ENCODE results near the gene SUPT20H. TPM values are rescaled to one million over a fixed set of nuclear protein-coding genes. Genes with fewer than 3 reads are reported as not detected.

Gene SUPT20H
- total and polyA plus RNA-seq, 2 donors (not counting 3 experiments of a cell fraction or from before 2014, with no cell fraction given), result 47.2 to 70.7 TPM

DNA sequence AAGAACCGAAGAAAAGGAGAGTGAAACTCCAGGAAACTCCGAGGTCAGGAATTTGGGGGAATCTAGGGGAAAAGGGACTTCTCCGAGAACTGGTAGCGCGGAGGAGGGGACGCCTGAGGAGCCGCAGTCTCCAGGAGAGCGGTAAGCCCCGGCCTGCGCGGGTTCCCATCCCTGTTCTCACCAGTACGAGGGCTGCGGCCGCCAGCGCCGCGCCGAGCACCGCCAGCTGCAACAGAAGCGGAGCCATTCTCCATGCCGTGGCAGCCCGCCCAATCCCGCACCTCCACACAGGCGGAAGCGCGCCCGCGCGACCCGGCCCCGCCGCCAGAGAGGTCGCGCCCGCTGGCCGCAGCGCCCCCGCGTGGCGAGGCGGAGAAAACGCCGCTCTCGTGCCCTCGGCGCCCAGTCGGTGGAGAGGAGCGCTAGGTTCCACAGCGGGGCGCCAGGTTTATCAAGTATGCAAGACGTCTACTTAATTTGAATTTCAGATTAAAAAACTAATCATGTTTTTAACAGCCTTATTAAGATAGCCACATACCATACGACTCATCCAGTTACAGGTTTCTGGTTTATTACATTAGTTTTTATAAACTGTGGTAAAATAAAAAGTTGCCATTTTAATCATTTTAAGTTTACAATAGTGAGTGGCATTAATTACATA, 60.3 kb downstream of the SUPT20H start, which contains the start of gene ALG5:
ALG5 (minus strand) TSS at position 287 of the 661 bp plus-strand sequence; CDS start at position 247, 40 bp downstream.
- peaks cover 21% of the 10 kb centered on the region for H3K4me1 ChIP-seq (ENCODE audit: control insufficient read depth, extremely low read depth, insufficient read depth, low read length)
- H3K27me3 ChIP-seq (ENCODE audit: control insufficient read depth in 2 of 2, insufficient read depth in 2 of 2, low read length in 2 of 2), result no peaks in the 10 kb centered on the region
- H3K4me3 ChIP-seq (replicated peaks in 1 of 3; ENCODE audit: insufficient read depth in 1 of 3, low read depth in 1 of 3, low read length in 3 of 3), result peak within 1 kb of the TSS; percentile 89 to 97 (median 94)
- peak within 1 kb of the TSS; percentile 88 for H2AFZ ChIP-seq (ENCODE audit: low read depth, low read length)
- ChIA-PET POLR2A (no interaction called here), CTCF (interaction anchor here (0.6 to 2.6 kb wide), 8 partner anchors 13 to 1020 kb away, joined by 3 to 8 read pairs (median 4); no protein-coding TSS in a partner anchor)
- no peaks in the 10 kb centered on the region for H3K9me3 ChIP-seq (replicated peaks; ENCODE audit: control insufficient read depth, insufficient read depth, low read length)
- peaks cover 58% of the 10 kb centered on the region for H3K79me2 ChIP-seq (ENCODE audit: control insufficient read depth, insufficient read depth, low read length)
- intact Hi-C loops (cut with micrococcal nuclease) (loop anchor here (1.0 to 2.0 kb wide), 2 partner anchors 60 to 78 kb away; partner anchors contain the start of genes SMAD9 and SUPT20H), dilution Hi-C loops (cut with MboI; ENCODE audit: extremely low pct_ligation_motif_present, low sequenced_read_pairs) (loop anchor here (25.0 kb wide), 1 partner anchor 137 kb away; no protein-coding TSS in a partner anchor)
- H4K20me1 ChIP-seq (replicated peaks; ENCODE audit: control insufficient read depth, extremely low read depth, insufficient read depth, low read length), result no peaks in the 10 kb centered on the region
- no TSS peak for BruUV-seq (replicated peaks)
- H3K27ac ChIP-seq (ENCODE audit: insufficient read depth, low read depth, low read length), result peak within 1 kb of the TSS; percentile 94
- no peaks in the 10 kb centered on the region for H3K9me1 ChIP-seq (replicated peaks; ENCODE audit: control insufficient read depth, extremely low read depth, insufficient read depth, low read length)
- TF ChIP-seq POLR2A (IDR thresholded peaks at IDR 0.05; ENCODE audit: low read depth, low read length), result peak; percentile 94
- no peak for TF ChIP-seq EZH2 (IDR thresholded peaks at IDR 0.05; ENCODE audit: borderline replicate concordance, low read depth, low read length, severe bottlenecking)
- TF ChIP-seq, protein P1, sequence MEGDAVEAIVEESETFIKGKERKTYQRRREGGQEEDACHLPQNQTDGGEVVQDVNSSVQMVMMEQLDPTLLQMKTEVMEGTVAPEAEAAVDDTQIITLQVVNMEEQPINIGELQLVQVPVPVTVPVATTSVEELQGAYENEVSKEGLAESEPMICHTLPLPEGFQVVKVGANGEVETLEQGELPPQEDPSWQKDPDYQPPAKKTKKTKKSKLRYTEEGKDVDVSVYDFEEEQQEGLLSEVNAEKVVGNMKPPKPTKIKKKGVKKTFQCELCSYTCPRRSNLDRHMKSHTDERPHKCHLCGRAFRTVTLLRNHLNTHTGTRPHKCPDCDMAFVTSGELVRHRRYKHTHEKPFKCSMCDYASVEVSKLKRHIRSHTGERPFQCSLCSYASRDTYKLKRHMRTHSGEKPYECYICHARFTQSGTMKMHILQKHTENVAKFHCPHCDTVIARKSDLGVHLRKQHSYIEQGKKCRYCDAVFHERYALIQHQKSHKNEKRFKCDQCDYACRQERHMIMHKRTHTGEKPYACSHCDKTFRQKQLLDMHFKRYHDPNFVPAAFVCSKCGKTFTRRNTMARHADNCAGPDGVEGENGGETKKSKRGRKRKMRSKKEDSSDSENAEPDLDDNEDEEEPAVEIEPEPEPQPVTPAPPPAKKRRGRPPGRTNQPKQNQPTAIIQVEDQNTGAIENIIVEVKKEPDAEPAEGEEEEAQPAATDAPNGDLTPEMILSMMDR (IDR thresholded peaks at IDR 0.05; ENCODE audit: extremely low read depth in 1 of 2, insufficient read depth in 1 of 2, low read depth in 1 of 2, low read length in 2 of 2), result peak; percentile 81 to 99
- TF ChIP-seq, protein P2, sequence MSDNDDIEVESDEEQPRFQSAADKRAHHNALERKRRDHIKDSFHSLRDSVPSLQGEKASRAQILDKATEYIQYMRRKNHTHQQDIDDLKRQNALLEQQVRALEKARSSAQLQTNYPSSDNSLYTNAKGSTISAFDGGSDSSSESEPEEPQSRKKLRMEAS (IDR thresholded peaks at IDR 0.05; ENCODE audit: insufficient read depth, insufficient read length), result peak; percentile 13
- TF ChIP-seq POLR2AphosphoS5 (IDR thresholded peaks at IDR 0.05; ENCODE audit: insufficient read depth, low read depth, low read length), result peak; percentile 98
- peak; percentile 45 for TF ChIP-seq MYC (IDR thresholded peaks at IDR 0.05; ENCODE audit: low read depth, low read length)
- no peak for TF ChIP-seq JUN (IDR thresholded peaks at IDR 0.05; ENCODE audit: borderline replicate concordance, insufficient read depth, insufficient read length, low read depth)
- peak within 1 kb of the TSS; percentile 99 for H3K9ac ChIP-seq (replicated peaks; ENCODE audit: extremely low read depth, insufficient read depth, low read length)
- FAIRE-seq (peak; percentile 46), DNase-seq (ENCODE audit: low read depth, low spot score) (peak; percentile 94)
- H3K36me3 ChIP-seq (ENCODE audit: control insufficient read depth in 2 of 2, extremely low read depth in 1 of 2, insufficient read depth in 2 of 2, low read length in 2 of 2), result peaks cover 0 to 13% of the 10 kb centered on the region in 2 experiments
- peak within 1 kb of the TSS; percentile 99 for H3K4me2 ChIP-seq (ENCODE audit: insufficient read depth, low read length)
